PFSK-1 (cell line): ENCODE data around the gene KCNIP4.

ENCODE experiments used
- POLR2AphosphoS5 ChIP-seq: IDR thresholded peaks from 2 replicates; pipeline ENCODE4 v1.6.1; 2012; ENCODE audit warnings: low read depth, mild to moderate bottlenecking, control low read depth, low read length, moderate library complexity
- REST ChIP-seq, 2 experiments: IDR thresholded peaks; 2 replicates each; pipeline versions ENCODE4 v1.6.1 to v1.8.0; 2011 to 2012; ENCODE audit warnings: low read depth in 2 of 2, low read length in 2 of 2, control low read depth in 1 of 2, inconsistent platforms in 1 of 2, mild to moderate bottlenecking in 1 of 2, moderate library complexity in 1 of 2; ENCODE audit not compliant: insufficient read depth in 1 of 2
- TAF1 ChIP-seq: IDR thresholded peaks from 2 replicates; pipeline ENCODE4 v1.6.1; 2012; ENCODE audit warnings: low read length, control low read depth, borderline replicate concordance; ENCODE audit not compliant: insufficient read depth

- TF ChIP-seq REST (IDR thresholded peaks at IDR 0.05; ENCODE audit: insufficient read depth in 1 of 2, low read depth in 2 of 2, low read length in 2 of 2): no peak
- TF ChIP-seq TAF1: no peak
- TF ChIP-seq POLR2AphosphoS5: no peak
Measured at GRCh38 chr4:20761826-20762225, 1186.7 kb downstream of the KCNIP4 start.
